Omental fat pad (tissue), 4 donors: Measurements from ENCODE around the gene PGF. TPM values are rescaled to one million over a fixed set of nuclear protein-coding genes. Genes with fewer than 3 reads are reported as not detected.

Source experiments
- ATAC-seq: fragments of 150-250 bp; one replicate; pipeline ENCODE4 v1.9.1; 2016; ENCODE audit warnings: mild to moderate bottlenecking, moderate library complexity; ENCODE audit not compliant: low FRiP score
- DNase-seq: peaks from one replicate; pipeline ENCODE4 v3.0.0-alpha.2; 2019; ENCODE audit warnings: low spot score
- total RNA-seq, 4 donors: library from RNA; depleted of rRNA; stranded (reverse); fragments of >200 nt; gene quantifications; one replicate each; pipeline ENCODE4 v1.1.0, GENCODE V29; 2016
- TF ChIP-seq, protein P1 (sequence below), 3 donors: fragments of 450-650 bp; IDR thresholded peaks; one replicate each; pipeline ENCODE4 v1.5.1; 2016 to 2017; ENCODE audit warnings: antibody characterized with exemption in 3 of 3, mild to moderate bottlenecking in 3 of 3, moderate library complexity in 2 of 3

Gene PGF
- total RNA-seq, 4 donors from 2014 or later: 3.2 to 28.4 (median 7.1) TPM

DNA sequence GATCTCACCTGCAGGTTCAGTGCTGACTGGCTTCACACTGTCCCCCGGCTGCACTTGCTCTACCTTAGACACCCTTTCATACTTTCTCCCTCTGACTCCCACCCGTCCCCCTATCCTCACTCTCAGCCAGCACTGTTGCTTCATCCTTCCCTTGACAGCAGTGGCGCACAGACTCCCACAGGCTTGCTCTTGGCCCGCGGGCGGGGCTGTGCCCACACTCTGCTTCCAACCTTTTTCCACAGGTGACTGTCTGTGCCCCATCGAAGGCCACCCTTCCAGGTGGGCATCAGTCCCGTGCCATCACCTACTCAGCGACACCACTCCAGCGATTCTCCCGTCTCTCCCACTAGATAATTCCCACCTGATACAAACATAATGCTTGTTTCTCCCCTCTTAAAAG lies 31.3 kb downstream of the PGF start:
- DNase-seq: no peak
- ATAC-seq: no peak
- TF ChIP-seq, protein P1, sequence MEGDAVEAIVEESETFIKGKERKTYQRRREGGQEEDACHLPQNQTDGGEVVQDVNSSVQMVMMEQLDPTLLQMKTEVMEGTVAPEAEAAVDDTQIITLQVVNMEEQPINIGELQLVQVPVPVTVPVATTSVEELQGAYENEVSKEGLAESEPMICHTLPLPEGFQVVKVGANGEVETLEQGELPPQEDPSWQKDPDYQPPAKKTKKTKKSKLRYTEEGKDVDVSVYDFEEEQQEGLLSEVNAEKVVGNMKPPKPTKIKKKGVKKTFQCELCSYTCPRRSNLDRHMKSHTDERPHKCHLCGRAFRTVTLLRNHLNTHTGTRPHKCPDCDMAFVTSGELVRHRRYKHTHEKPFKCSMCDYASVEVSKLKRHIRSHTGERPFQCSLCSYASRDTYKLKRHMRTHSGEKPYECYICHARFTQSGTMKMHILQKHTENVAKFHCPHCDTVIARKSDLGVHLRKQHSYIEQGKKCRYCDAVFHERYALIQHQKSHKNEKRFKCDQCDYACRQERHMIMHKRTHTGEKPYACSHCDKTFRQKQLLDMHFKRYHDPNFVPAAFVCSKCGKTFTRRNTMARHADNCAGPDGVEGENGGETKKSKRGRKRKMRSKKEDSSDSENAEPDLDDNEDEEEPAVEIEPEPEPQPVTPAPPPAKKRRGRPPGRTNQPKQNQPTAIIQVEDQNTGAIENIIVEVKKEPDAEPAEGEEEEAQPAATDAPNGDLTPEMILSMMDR (IDR thresholded peaks at IDR 0.05): no peak

DNA sequence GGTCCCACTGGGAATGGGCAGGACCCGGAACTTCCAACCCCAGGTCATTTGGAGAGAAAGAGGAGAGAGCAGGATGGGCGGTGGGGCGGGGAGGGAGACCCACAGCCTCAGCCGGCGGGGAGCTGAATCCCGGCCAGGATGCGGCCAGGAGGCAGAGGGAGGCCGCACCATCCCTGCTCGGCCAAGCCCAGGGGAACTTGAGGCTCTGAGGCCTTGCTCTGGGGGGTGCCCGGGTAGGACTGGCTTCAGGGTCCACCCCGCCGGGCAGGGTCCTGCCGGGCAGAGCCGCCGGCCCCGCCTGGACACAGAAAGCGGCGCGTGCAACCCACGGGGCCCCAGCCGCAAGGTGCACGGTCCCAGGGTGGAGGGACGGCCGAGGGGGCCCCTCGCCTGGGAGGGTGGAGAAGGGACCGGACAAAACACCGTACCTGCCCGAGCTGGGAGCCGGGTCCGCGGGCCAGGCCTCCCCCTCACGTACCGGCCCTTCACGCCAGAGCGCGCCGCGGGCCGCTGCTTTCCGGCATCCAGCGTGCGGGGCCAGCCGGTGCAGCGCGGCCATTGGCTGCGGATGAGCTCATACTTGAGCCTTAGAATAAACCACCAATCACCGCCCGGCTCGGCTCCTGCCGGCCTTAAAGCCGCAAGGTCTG lies 32.5 kb downstream of the PGF start, which contains the start of gene RPS6KL1:
TSS of gene RPS6KL1 (minus strand) at position 509 of the 650 bp plus-strand sequence. CDS start 1,719 bp downstream, outside the sequence.
- TF ChIP-seq, protein P1 (IDR thresholded peaks at IDR 0.05): no peak
- peak; percentile 67 for DNase-seq
- peak; percentile 91 for ATAC-seq

DNA sequence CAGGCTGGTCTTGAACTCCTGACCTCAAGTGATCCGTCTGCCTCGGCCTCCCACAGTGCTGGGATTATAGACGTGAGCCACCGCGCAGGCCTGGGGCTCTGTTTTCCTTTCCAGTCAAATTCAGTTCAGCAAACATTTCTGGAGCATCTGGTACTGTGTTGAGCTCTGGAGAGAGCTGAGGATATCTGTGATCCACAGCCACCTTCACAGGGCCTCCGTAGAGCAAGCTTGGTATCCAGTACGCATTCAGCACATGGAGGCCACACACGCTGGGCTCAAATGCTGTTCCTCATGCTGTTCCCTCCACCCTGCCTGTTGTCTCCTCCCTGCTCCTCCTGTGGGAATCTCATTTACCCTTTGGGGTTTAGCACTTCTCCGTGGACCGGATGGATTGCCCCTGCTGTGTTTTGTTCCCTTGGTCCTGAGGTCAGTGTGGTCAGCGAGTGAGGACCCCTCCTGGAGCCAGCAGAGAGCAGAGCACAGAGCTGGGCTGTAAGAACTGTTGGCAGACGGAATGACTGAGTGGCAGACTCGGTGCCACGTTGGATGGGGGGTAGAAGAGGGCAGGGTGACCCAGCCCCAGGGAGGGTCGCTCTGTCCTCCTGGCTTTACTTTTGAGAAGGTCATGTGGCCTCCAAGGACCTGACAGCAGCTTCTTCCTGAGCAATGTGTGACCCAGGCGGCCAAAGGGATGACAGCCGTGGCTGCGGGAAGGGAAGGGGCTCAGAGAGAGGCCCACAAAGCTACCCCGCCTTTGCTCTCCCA lies 33.2 kb downstream of the PGF start:
- TF ChIP-seq, protein P1 (IDR thresholded peaks at IDR 0.05): no peak
- ATAC-seq (no peak), DNase-seq (no peak)

DNA sequence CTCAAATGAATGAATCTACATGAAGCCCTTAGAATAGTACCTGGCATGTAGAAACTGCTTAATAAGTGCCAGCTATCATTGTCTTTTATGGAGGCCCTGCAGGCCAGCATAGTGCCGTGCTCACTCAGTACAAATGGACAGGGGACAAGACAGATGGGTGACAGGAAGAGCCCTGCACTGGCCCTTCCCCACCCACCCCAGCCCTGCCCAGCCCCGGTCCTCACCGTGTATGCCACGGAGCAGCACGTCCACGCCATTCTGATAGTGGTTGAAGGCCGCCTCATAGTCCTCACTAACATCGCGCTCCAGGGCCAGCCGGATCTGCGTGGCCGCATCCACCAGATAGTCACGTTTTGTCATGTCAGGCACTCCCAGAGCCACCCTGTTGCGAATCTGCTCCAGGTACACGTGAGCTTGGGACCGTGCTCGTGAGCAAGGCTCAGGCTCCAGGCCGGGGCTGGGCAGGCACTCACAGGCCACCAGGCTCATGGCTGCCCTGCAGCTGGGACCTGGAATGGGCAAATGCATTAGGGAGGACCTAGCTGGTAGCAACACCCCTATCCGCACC lies 34.3 kb downstream of the PGF start:
- ATAC-seq (no peak), DNase-seq (no peak)
- TF ChIP-seq, protein P1 (IDR thresholded peaks at IDR 0.05): no peak

DNA sequence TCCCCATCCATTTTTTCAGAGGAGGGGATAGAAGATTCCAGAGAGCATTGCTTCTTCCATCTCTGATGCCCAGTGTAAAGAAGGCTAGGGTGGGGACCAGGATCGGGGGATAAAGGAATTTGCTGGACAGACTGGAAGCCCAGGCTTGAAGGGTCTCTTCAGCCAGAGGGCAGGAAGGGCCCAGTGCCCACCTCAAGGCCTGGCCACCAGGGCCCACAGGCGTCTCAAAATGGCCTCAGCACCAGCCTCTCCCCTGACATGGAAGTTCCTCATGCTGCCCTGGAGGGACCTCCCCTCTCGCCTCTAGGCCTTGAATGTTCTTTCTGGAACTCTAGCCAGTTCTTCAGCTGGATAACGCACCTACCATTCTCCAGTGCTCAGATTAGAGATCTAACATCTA lies 35.1 kb downstream of the PGF start:
- no peak for ATAC-seq
- TF ChIP-seq, protein P1 (IDR thresholded peaks at IDR 0.05): no peak
- no peak for DNase-seq

DNA sequence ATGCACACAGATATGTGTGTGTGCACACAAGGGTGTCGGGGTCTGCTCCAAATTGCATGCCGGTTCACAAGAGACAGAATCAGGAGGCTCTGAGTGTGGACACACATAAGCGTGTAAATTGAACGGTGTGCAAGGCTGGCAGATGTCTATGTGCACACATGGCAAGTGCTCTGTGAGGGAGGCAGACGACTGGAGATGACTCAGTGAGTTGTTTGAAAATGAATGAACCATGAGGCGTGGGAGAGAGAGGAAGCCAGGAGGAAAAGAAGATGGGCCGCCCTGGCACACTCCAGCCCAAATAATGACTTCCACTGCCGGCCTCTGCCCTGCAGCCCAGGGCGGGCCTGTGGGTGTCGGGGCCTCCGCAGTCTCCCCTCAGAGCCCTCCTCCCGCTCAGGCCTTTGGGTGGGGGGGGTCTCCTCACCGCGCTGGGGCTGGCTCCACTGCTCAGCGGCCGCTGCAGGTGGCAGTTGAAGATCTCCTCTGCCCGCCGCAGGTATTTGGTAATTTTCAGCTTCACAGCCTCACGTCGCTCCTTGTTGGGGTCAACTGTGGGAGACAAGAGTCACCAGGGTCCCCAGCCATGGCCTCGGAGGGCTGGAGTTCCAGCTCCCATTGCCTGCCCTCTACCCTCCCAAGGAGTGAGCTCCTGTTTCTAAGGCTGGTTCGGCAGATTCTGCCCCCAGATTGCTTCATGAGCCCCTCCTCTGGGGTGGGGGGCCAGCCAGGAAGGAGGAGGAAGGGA lies 35.8 kb downstream of the PGF start:
- no peak for DNase-seq
- TF ChIP-seq, protein P1 (IDR thresholded peaks at IDR 0.05): no peak
- peak; percentile 59 for ATAC-seq
